H1 (cell line): ENCODE results near the gene CAPN8. TPM values are rescaled to one million over a fixed set of nuclear protein-coding genes. Genes with fewer than 3 reads are reported as not detected.
A peak's percentile ranks its signal among the peaks of the same experiment; 100 is the strongest.

ENCODE experiments used
- CTCF ChIA-PET: fragments of 300-600 bp; sonication (Branson Sonifier 250); formaldehyde crosslinking; loops from one replicate; lab custom pipeline; 2021; ENCODE audit not compliant: partially characterized antibody; lab: Charles Lee
- POLR2A ChIA-PET: fragments of 300-600 bp; sonication (Branson Sonifier 250); formaldehyde crosslinking; loops from one replicate; lab custom pipeline; 2021; ENCODE audit warnings: inconsistent platforms; ENCODE audit not compliant: partially characterized antibody; lab: Charles Lee
- DNase-seq, 2 experiments: peaks; one replicate each; pipeline versions ENCODE4 v3.0.0 to v3.0.0-alpha.2; 2010 to 2022; ENCODE audit warnings: low spot score in 2 of 2, low read depth in 1 of 2, mixed read lengths in 1 of 2
- FAIRE-seq: peaks from 2 replicates; lab custom pipeline; 2011; peaks lifted over from hg19 to GRCh38; lab: Jason Lieb, UNC
- H2AFZ ChIP-seq: 2 replicates; pipeline ENCODE4 v1.8.1; 2012; ENCODE audit warnings: low read length, inconsistent platforms
- H2AK5ac ChIP-seq: 2 replicates; pipeline ENCODE4 v1.6.1; 2013; ENCODE audit warnings: low read depth, low read length
- H2BK120ac ChIP-seq: replicated peaks from 2 replicates; pipeline ENCODE3; 2013; ENCODE audit warnings: low read depth, low read length, inconsistent platforms
- H2BK12ac ChIP-seq: 2 replicates; pipeline ENCODE4 v1.6.1; 2013; ENCODE audit warnings: low read depth, low read length
- H2BK15ac ChIP-seq: 2 replicates; pipeline ENCODE4 v1.6.1; 2013; ENCODE audit warnings: low read length
- H2BK20ac ChIP-seq: 2 replicates; pipeline ENCODE4 v1.6.1; 2013; ENCODE audit warnings: low read length
- H2BK5ac ChIP-seq: 2 replicates; pipeline ENCODE4 v1.6.1; 2013; ENCODE audit warnings: low read depth, low read length
- H3K14ac ChIP-seq: 2 replicates; pipeline ENCODE4 v1.6.1; 2013; ENCODE audit warnings: inconsistent platforms; ENCODE audit not compliant: insufficient read length
- H3K18ac ChIP-seq: 2 replicates; pipeline ENCODE4 v1.6.1; 2013; ENCODE audit warnings: low read length; ENCODE audit errors: extremely low read depth
- H3K23ac ChIP-seq: 2 replicates; pipeline ENCODE4 v1.6.1; 2013; ENCODE audit warnings: inconsistent platforms; ENCODE audit not compliant: insufficient read length
- H3K23me2 ChIP-seq: 2 replicates; pipeline ENCODE4 v1.6.1; 2013; ENCODE audit warnings: low read depth, low read length
- H3K27ac ChIP-seq: 2 replicates; pipeline ENCODE4 v1.6.1; 2011; ENCODE audit warnings: low read depth, low read length, inconsistent platforms
- H3K27me3 ChIP-seq, 4 experiments: replicated peaks in 1 of 4; 1 replicate in 1 of 4; 2 replicates in 3 of 4; pipeline versions ENCODE4 v1.6.1 to v1.8.1; 2011 to 2013; ENCODE audit warnings: low read length in 3 of 4, mild to moderate bottlenecking in 3 of 4, inconsistent platforms in 2 of 4, mixed read lengths in 2 of 4, moderate library complexity in 1 of 4; ENCODE audit not compliant: control insufficient read depth in 3 of 4, insufficient read depth in 3 of 4; ENCODE audit errors: extremely low read depth in 1 of 4
- H3K36me3 ChIP-seq, 4 experiments: 2 replicates each; pipeline versions ENCODE4 v1.6.1 to v1.8.1; 2011 to 2013; ENCODE audit warnings: mild to moderate bottlenecking in 4 of 4, low read length in 3 of 4, moderate library complexity in 2 of 4, control low read depth in 1 of 4, inconsistent platforms in 1 of 4; ENCODE audit not compliant: insufficient read depth in 4 of 4, control insufficient read depth in 2 of 4
- H3K4ac ChIP-seq: replicated peaks from 2 replicates; pipeline ENCODE3; 2013; ENCODE audit warnings: low read length, low read depth, mixed read lengths, inconsistent platforms; ENCODE audit not compliant: insufficient read length
- H3K4me1 ChIP-seq, 4 experiments: replicated peaks in 1 of 4; 1 replicate in 1 of 4; 2 replicates in 3 of 4; pipeline versions ENCODE4 v1.6.1 to v1.8.1; 2011 to 2013; ENCODE audit warnings: low read length in 3 of 4, inconsistent platforms in 2 of 4, mixed read lengths in 1 of 4; ENCODE audit not compliant: insufficient read depth in 4 of 4, control insufficient read depth in 3 of 4
- H3K4me2 ChIP-seq, 2 experiments: 2 replicates each; pipeline versions ENCODE4 v1.6.1 to v1.8.1; 2011 to 2013; ENCODE audit warnings: low read depth in 2 of 2, low read length in 2 of 2, control low read depth in 1 of 2, inconsistent platforms in 1 of 2, mild to moderate bottlenecking in 1 of 2; ENCODE audit not compliant: insufficient read depth in 1 of 2
- H3K4me3 ChIP-seq, 4 experiments: fragments of 200-600, 300-600 bp in 1 of 4; sonication (generic), shearing (Covaris generic), sonication (Bioruptor Twin) in 1 of 4; 2 replicates each; pipeline versions ENCODE4 v1.5.1 to v1.8.1; 2011 to 2016; ENCODE audit warnings: low read length in 4 of 4, low read depth in 3 of 4, control low read depth in 2 of 4, inconsistent platforms in 2 of 4, mild to moderate bottlenecking in 2 of 4, mixed read lengths in 1 of 4, moderate library complexity in 1 of 4; ENCODE audit not compliant: insufficient read depth in 2 of 4; ENCODE audit errors: extremely low read depth in 1 of 4
- H3K56ac ChIP-seq: replicated peaks from 2 replicates; pipeline ENCODE3; 2013; ENCODE audit warnings: low read depth, mild to moderate bottlenecking, mixed read lengths, low read length, inconsistent platforms; ENCODE audit not compliant: insufficient read length
- H3K79me1 ChIP-seq: 2 replicates; pipeline ENCODE4 v1.6.1; 2013; ENCODE audit warnings: low read depth, low read length, control low read depth
- H3K79me2 ChIP-seq, 2 experiments: 2 replicates each; pipeline versions ENCODE4 v1.6.1 to v1.8.1; 2012 to 2013; ENCODE audit warnings: low read length in 2 of 2, mild to moderate bottlenecking in 2 of 2, inconsistent platforms in 1 of 2; ENCODE audit not compliant: insufficient read depth in 2 of 2, control insufficient read depth in 1 of 2
- H3K9ac ChIP-seq, 4 experiments: replicated peaks in 1 of 4; 1 replicate in 1 of 4; 2 replicates in 3 of 4; pipeline versions ENCODE4 v1.6.1 to v1.8.1; 2011 to 2013; ENCODE audit warnings: low read depth in 3 of 4, low read length in 3 of 4, control low read depth in 2 of 4, mild to moderate bottlenecking in 2 of 4, moderate library complexity in 2 of 4, inconsistent platforms in 1 of 4; ENCODE audit errors: extremely low read depth in 1 of 4
- H3K9me3 ChIP-seq, 2 experiments: 2 replicates each; pipeline versions ENCODE4 v1.6.1 to v1.8.1; 2012 to 2013; ENCODE audit warnings: mild to moderate bottlenecking in 2 of 2, moderate library complexity in 2 of 2, control low read depth in 1 of 2, inconsistent platforms in 1 of 2, low read depth in 1 of 2, low read length in 1 of 2, mixed read lengths in 1 of 2; ENCODE audit not compliant: insufficient read depth in 2 of 2
- H4K20me1 ChIP-seq, 2 experiments: replicated peaks in 1 of 2; 2 replicates each; pipeline versions ENCODE3 to v1.8.1; 2011 to 2013; ENCODE audit warnings: inconsistent platforms in 2 of 2, low read length in 2 of 2, mild to moderate bottlenecking in 1 of 2; ENCODE audit not compliant: insufficient read depth in 2 of 2, control insufficient read depth in 1 of 2
- H4K5ac ChIP-seq: 2 replicates; pipeline ENCODE4 v1.6.1; 2013; ENCODE audit warnings: low read length, low read depth, mixed read lengths, inconsistent platforms; ENCODE audit not compliant: insufficient read length
- H4K8ac ChIP-seq: 2 replicates; pipeline ENCODE4 v1.8.0; 2013; ENCODE audit warnings: mild to moderate bottlenecking, moderate library complexity, low read length, inconsistent platforms; ENCODE audit not compliant: insufficient read depth; ENCODE audit errors: extremely low read depth
- H4K91ac ChIP-seq: replicated peaks from 2 replicates; pipeline ENCODE3; 2013; ENCODE audit warnings: low read length, mixed read lengths, inconsistent platforms; ENCODE audit not compliant: insufficient read length
- BRCA1 ChIP-seq: IDR thresholded peaks from 2 replicates; pipeline ENCODE4 v1.6.1; 2012; ENCODE audit warnings: low read depth, low read length, improper control_type of control experiment
- CBX5 ChIP-seq: fragments of 300-800, 300-1000 bp; sonication (generic); IDR thresholded peaks from 2 replicates; pipeline ENCODE4 v1.7.1; 2016; ENCODE audit warnings: antibody characterized with exemption, low read length, low read depth
- RXRA ChIP-seq: IDR thresholded peaks from 2 replicates; pipeline ENCODE4 v1.6.1; 2011; ENCODE audit warnings: low read depth, mild to moderate bottlenecking, low read length, moderate library complexity; ENCODE audit not compliant: insufficient read depth
- TBP ChIP-seq: IDR thresholded peaks from 2 replicates; pipeline ENCODE4 v1.6.1; 2011; ENCODE audit warnings: low read depth, low read length, improper control_type of control experiment
- WGBS, 2 experiments: shearing (Covaris generic) in 1 of 2; methylation state at CpG; one replicate each; pipeline versions ENCODE4 v1.1.6 to v1.1.7; 2013 to 2015; ENCODE audit warnings: low lambda C conversion rate in 2 of 2, mixed read lengths in 2 of 2, inconsistent platforms in 1 of 2, low coverage in 1 of 2, missing lambda C conversion rate in 1 of 2; ENCODE audit not compliant: insufficient replicate concordance in 2 of 2, insufficient coverage in 1 of 2, insufficient read length in 1 of 2; ENCODE audit errors: extremely low coverage in 1 of 2, missing lambda C conversion rate in 1 of 2; 5-methylcytosine and 5-hydroxymethylcytosine counted together
- polyA plus RNA-seq, 7 experiments: library from polyadenylated mRNA; depleted of rRNA in 3 of 7; stranded (reverse) in 5 of 7; unstranded in 2 of 7; fragments of >200 nt in 5 of 7; fragments of 200-250 nt in 2 of 7; gene quantifications; 1 replicate in 5 of 7; 2 replicates in 1 of 7; 4 replicates in 1 of 7; pipeline versions ENCODE4 v1.2.1 to v1.2.3, GENCODE V29; 2011 to 2013; ENCODE audit warnings: missing spikeins in 2 of 7, mixed read lengths in 2 of 7
- total RNA-seq: library from RNA; stranded (reverse); fragmentation: NEBNext Ultra II Directional; extraction: Animal tissue kit (Norgen Biotek cat#: 25700); gene quantifications from 2 replicates; pipeline ENCODE4 v1.2.1, GENCODE V29; 2021

CAPN8 gene
- total and polyA plus RNA-seq, 2 of the 8 experiments (the other 6 are each of a cell fraction or from before 2014, with no cell fraction given), result 0.20 to 0.26 TPM

- Histone ChIP-seq H4K8ac (peak overlapping the region; percentile 22; the same call in 1 of the 2 replicates), H3K23me2 (no peaks in the 10 kb centered on the region), H3K4me3 (no peak overlapping the region), H3K27ac (no peak overlapping the region), H3K79me2 (no peaks in the 10 kb centered on the region), H3K56ac (no peak overlapping the region), H3K36me3 (no peaks in the 10 kb centered on the region), H2BK15ac (no peak overlapping the region), H3K4me1 (peaks cover 0 to 6% (median 1%) of the 10 kb centered on the region in 4 experiments; a peak in 3 of 7 replicates), H2BK5ac (no peak overlapping the region), H3K18ac (no peak overlapping the region; the same call in 1 of the 2 replicates), H3K14ac (no peak overlapping the region), H4K91ac (no peak overlapping the region), H3K4ac (no peak overlapping the region), H2AFZ (peak overlapping the region; percentile 70), H2BK12ac (no peak overlapping the region), H3K79me1 (no peaks in the 10 kb centered on the region), H3K27me3 (no peaks in the 10 kb centered on the region), H2BK20ac (no peak overlapping the region), H3K4me2 (no peak overlapping the region), H3K23ac (no peak overlapping the region), H2BK120ac (no peak overlapping the region), H4K5ac (no peak overlapping the region), H3K9ac (no peak overlapping the region; a peak in 1 of 7 replicates), H4K20me1 (no peaks in the 10 kb centered on the region), H3K9me3 (no peaks in the 10 kb centered on the region), H2AK5ac (no peak overlapping the region)
- TF ChIP-seq RXRA, result no peak
- TF ChIP-seq TBP, result no peak
- no peak for TF ChIP-seq CBX5
- TF ChIP-seq BRCA1, result no peak
- ChIA-PET POLR2A (no interaction called here), CTCF (interaction anchor here (0.9 to 6.5 kb wide), 4 partner anchors 12 to 65 kb away, joined by 3 to 52 read pairs (median 11); no protein-coding TSS in a partner anchor)
- FAIRE-seq (no peak), DNase-seq (no peak)
- 81% methylated on average over 17 of the region's 17 CpGs; no CpG with 5 or more reads in 1 of the 2 experiments for WGBS, 2 experiments
These were observed 43.2 kb downstream of the CAPN8 start for GRCh38 chr1:223622132-223622842.
